ENCODE results near the gene WDR74. TPM values are rescaled to one million over a fixed set of nuclear protein-coding genes. Genes with fewer than 3 reads are reported as not detected.

WDR74 gene
- total RNA-seq = 10 to 100 TPM; 44.6 to 48.1 TPM
- 130 TPM for polyA plus RNA-seq (2013, experiment 1 of 2)
- polyA plus RNA-seq (2013, experiment 2 of 2) = 195 TPM
- long read RNA-seq, experiment 1, transcript WDR74-201 (11 exons, 1,289 nt) = major isoform, 5 of 13 reads
- long read RNA-seq, experiment 1, partial matches to known transcripts = 4 of 13 reads
- long read RNA-seq, experiment 1, other reads (novel, unspliced or antisense) = 3 of 13 reads
- long read RNA-seq, experiment 2, transcript WDR74-201 (11 exons, 1,289 nt) = major isoform, 26 of 33 reads
- long read RNA-seq, experiment 2, partial matches to known transcripts = 4 of 33 reads
- long read RNA-seq, experiment 2, other reads (novel, unspliced or antisense) = 1 of 33 reads
- long read RNA-seq, experiment 3, transcript WDR74-201 (11 exons, 1,289 nt) = major isoform, 113 of 155 reads
- long read RNA-seq, experiment 3, partial matches to known transcripts = 12 of 155 reads
- long read RNA-seq, experiment 3, other reads (novel, unspliced or antisense) = 26 of 155 reads
- long read RNA-seq, experiment 4, transcript WDR74-201 (11 exons, 1,289 nt) = major isoform, 60 of 77 reads
- long read RNA-seq, experiment 4, partial matches to known transcripts = 5 of 77 reads
- long read RNA-seq, experiment 4, other reads (novel, unspliced or antisense) = 6 of 77 reads

- Histone ChIP-seq H3K36me3 (ENCODE audit: control insufficient read depth, insufficient read depth, low read length) (peaks cover 31% of the 10 kb centered on the region), H3K4me1 (ENCODE audit: control insufficient read depth, insufficient read depth, low read length) (no peaks in the 10 kb centered on the region), H3K9me3 (ENCODE audit: control insufficient read depth, low read length) (no peaks in the 10 kb centered on the region), H3K27ac (ENCODE audit: low read depth, low read length) (peak within 1 kb of the TSS; percentile 100), H3K9ac (ENCODE audit: extremely low read depth, low read length, poor library complexity, severe bottlenecking) (peak within 1 kb of the TSS; percentile 86), H3K27me3 (ENCODE audit: control insufficient read depth, insufficient read depth, low read length, poor library complexity, severe bottlenecking) (no peaks in the 10 kb centered on the region), H3K4me3 (ENCODE audit: low read length) (peak within 1 kb of the TSS; percentile 98)
- DNase-seq = peak; percentile 95
- H3K27me3 Mint-ChIP-seq (ENCODE audit: insufficient read depth) = no peaks in the 10 kb centered on the region
- 0% methylated on average over 49 to 62 of the region's 62 CpGs for WGBS, 2 experiments (ENCODE audit: insufficient coverage in 1 of 2, insufficient read length in 1 of 2)
- H3K4me3 Mint-ChIP-seq = no peak within 1 kb of the TSS
- H3K9me3 Mint-ChIP-seq = no peaks in the 10 kb centered on the region
- TF ChIP-seq CTCF (conservative IDR thresholded peaks at IDR 0.05) = no peak
- no peak within 1 kb of the TSS for H3K27ac Mint-ChIP-seq
- H3K36me3 Mint-ChIP-seq (ENCODE audit: low read depth) = peaks cover 29% of the 10 kb centered on the region
- peaks cover 6% of the 10 kb centered on the region for H3K4me1 Mint-ChIP-seq
Observed at GRCh38 chr11:62839050-62839945, at the start of gene WDR74. Gene WDR74 (minus strand): TSS chr11:62839590. CDS start chr11:62839570, 20 bp downstream.

DNA sequence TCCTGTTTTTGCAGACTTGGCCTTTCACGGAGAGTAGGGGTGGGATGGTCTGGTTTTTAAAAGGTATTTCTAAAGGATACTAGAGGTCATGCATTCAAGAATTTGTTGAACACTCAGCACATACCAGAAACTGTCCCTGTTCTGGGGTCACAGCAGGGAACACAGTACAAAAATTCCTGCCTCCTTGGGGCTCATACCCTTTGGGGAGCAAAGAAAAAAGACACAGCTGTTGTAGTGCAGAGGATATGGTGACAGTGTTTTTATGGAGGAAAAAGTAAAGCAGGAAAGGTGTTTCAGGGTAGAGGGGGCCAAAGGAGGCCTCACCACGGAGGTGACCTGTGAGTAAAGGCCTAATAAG, 49.7 kb upstream of the WDR74 start:
- H3K27me3 ChIP-seq (ENCODE audit: control insufficient read depth, insufficient read depth, low read length, poor library complexity, severe bottlenecking) = no peaks in the 10 kb centered on the region
- H3K36me3 Mint-ChIP-seq (ENCODE audit: low read depth) = peaks cover 56% of the 10 kb centered on the region
- H3K27ac Mint-ChIP-seq = peak overlapping the region; percentile 75
- DNase-seq = no peak
- no peaks in the 10 kb centered on the region for H3K9me3 ChIP-seq (ENCODE audit: control insufficient read depth, low read length)
- no peak for TF ChIP-seq CTCF (conservative IDR thresholded peaks at IDR 0.05)
- peak overlapping the region; percentile 25 for H3K27ac ChIP-seq (ENCODE audit: low read depth, low read length)
- peaks cover 28% of the 10 kb centered on the region for H3K4me1 Mint-ChIP-seq
- WGBS, 2 experiments (ENCODE audit: insufficient coverage in 1 of 2, insufficient read length in 1 of 2) = 90 to 100% methylated on average over 2 of the region's 2 CpGs
- no peaks in the 10 kb centered on the region for H3K9me3 Mint-ChIP-seq
- peaks cover 59% of the 10 kb centered on the region for H3K36me3 ChIP-seq (ENCODE audit: control insufficient read depth, insufficient read depth, low read length)
- no peak overlapping the region for H3K4me3 ChIP-seq (ENCODE audit: low read length)
- H3K9ac ChIP-seq (ENCODE audit: extremely low read depth, low read length, poor library complexity, severe bottlenecking) = no peak overlapping the region
- H3K4me1 ChIP-seq (ENCODE audit: control insufficient read depth, insufficient read depth, low read length) = peaks cover 6% of the 10 kb centered on the region
- H3K4me3 Mint-ChIP-seq = no peak overlapping the region
- no peaks in the 10 kb centered on the region for H3K27me3 Mint-ChIP-seq (ENCODE audit: insufficient read depth)

DNA sequence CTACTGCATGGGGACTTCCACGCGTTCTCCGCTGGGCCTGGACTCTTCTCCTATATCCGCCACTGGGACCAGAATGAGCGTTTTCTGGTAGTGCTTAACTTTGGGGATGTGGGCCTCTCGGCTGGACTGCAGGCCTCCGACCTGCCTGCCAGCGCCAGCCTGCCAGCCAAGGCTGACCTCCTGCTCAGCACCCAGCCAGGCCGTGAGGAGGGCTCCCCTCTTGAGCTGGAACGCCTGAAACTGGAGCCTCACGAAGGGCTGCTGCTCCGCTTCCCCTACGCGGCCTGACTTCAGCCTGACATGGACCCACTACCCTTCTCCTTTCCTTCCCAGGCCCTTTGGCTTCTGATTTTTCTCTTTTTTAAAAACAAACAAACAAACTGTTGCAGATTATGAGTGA, 49.0 kb upstream of the WDR74 start:
- H3K9ac ChIP-seq (ENCODE audit: extremely low read depth, low read length, poor library complexity, severe bottlenecking) = no peak overlapping the region
- Mint-ChIP-seq H3K27ac (peak overlapping the region; percentile 75), H3K9me3 (no peaks in the 10 kb centered on the region), H3K4me3 (no peak overlapping the region), H3K36me3 (ENCODE audit: low read depth) (peaks cover 63% of the 10 kb centered on the region), H3K4me1 (peaks cover 35% of the 10 kb centered on the region), H3K27me3 (ENCODE audit: insufficient read depth) (no peaks in the 10 kb centered on the region)
- peaks cover 66% of the 10 kb centered on the region for H3K36me3 ChIP-seq (ENCODE audit: control insufficient read depth, insufficient read depth, low read length)
- no peak overlapping the region for H3K4me3 ChIP-seq (ENCODE audit: low read length)
- H3K27me3 ChIP-seq (ENCODE audit: control insufficient read depth, insufficient read depth, low read length, poor library complexity, severe bottlenecking) = no peaks in the 10 kb centered on the region
- no peak for TF ChIP-seq CTCF (conservative IDR thresholded peaks at IDR 0.05)
- H3K27ac ChIP-seq (ENCODE audit: low read depth, low read length) = peak overlapping the region; percentile 25
- WGBS, 2 experiments (ENCODE audit: insufficient coverage in 1 of 2, insufficient read length in 1 of 2) = 93 to 95% methylated on average over 14 of the region's 14 CpGs
- H3K4me1 ChIP-seq (ENCODE audit: control insufficient read depth, insufficient read depth, low read length) = peaks cover 6% of the 10 kb centered on the region
- no peak for DNase-seq
- no peaks in the 10 kb centered on the region for H3K9me3 ChIP-seq (ENCODE audit: control insufficient read depth, low read length)

Measured in endodermal cell (in vitro differentiated cells).